ENCODE measurements around the gene PAQR3.

Gene PAQR3

DNA sequence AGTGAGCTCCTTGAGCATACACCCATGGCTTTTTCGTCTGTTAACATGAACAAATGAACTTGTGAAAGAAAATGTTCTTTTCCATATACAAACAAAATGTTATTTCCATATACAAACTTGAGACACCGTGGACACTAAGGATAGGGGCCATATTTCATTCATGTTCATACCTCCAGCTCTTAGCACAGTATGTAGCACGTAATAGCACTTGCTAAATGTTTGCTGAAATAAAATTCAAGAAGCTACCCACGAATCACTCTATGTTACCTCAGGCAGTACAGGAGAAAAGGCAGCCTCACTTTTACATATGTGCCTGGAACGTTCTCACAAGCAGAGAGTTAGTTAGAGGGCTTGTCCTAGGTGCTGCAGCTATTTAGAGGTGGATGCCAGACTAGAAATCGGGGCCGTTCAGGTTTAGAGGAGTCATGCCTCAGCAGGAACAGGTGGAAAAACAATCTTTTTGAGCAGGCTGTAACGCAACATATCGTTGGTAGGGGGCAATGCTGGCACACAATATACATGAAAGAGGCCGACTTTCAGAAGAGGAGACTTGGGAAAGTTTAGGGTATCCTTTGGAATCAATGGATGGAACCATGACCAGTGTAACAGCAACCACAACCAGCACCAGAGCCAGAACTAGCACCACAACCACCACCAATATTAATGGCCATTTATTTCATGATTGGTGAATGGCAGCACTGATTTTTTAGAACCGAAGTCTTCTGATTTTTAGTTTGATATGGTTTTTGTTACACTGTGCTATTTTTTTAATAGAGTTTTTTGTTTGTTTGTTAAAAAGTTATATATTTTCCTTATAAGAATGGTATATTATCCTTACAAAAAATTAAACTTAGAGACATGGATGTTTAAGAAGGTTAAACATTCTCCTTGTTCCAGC lies 14.8 kb upstream of the PAQR3 start:
- Histone ChIP-seq H3K79me2 (ENCODE audit: low read length) (no peaks in the 10 kb centered on the region), H3K27me3 (replicated peaks; ENCODE audit: insufficient read depth, low read length) (no peaks in the 10 kb centered on the region), H3K4me2 (ENCODE audit: low read depth, low read length) (no peak overlapping the region), H4K20me1 (ENCODE audit: insufficient read depth, low read length) (no peaks in the 10 kb centered on the region), H3K9me3 (replicated peaks; ENCODE audit: insufficient read depth, low read length) (no peaks in the 10 kb centered on the region), H3K36me3 (replicated peaks; ENCODE audit: insufficient read depth, low read length) (no peaks in the 10 kb centered on the region), H3K9ac (ENCODE audit: low read length) (no peak overlapping the region), H2AFZ (ENCODE audit: low read length) (peak overlapping the region; percentile 4; the same call in 1 of the 2 replicates), H3K4me3 (ENCODE audit: low read length) (no peak overlapping the region), H3K9me2 (replicated peaks; ENCODE audit: insufficient read depth, low read length) (no peaks in the 10 kb centered on the region), H3F3A (ENCODE audit: insufficient read depth, low read length) (no peaks in the 10 kb centered on the region), H3K4me1 (ENCODE audit: low read length) (no peaks in the 10 kb centered on the region), H3K27ac (ENCODE audit: low read length) (no peak overlapping the region)
- peak; percentile 49 for DNase-seq
- peak; percentile 65 for TF ChIP-seq CTCF (IDR thresholded peaks at IDR 0.05; ENCODE audit: low read length)
- no peak for TF ChIP-seq EZH2 (optimal IDR thresholded peaks at IDR 0.05; ENCODE audit: low read depth, low read length)

DNA sequence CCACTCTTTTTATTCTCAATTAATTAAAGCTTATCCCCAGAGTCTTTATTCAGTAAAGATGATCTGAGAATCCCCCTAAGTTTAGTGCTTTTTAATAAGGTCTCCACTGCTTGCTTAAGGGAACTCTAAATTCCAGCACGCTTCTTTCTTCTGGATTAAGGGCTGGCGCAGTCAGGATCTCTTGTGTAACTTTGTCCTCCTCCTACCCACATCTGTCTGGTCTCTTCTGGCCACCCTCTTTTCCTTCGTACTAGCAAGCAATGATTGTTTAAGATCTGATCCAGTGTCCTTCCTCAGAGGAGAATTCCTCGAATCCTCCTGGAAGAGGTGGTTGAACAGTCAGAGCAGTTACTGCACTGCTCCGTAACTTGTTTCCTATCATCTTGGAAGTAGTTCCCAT lies 14.0 kb upstream of the PAQR3 start:
- H3K27me3 ChIP-seq (replicated peaks; ENCODE audit: insufficient read depth, low read length): no peaks in the 10 kb centered on the region

DNA sequence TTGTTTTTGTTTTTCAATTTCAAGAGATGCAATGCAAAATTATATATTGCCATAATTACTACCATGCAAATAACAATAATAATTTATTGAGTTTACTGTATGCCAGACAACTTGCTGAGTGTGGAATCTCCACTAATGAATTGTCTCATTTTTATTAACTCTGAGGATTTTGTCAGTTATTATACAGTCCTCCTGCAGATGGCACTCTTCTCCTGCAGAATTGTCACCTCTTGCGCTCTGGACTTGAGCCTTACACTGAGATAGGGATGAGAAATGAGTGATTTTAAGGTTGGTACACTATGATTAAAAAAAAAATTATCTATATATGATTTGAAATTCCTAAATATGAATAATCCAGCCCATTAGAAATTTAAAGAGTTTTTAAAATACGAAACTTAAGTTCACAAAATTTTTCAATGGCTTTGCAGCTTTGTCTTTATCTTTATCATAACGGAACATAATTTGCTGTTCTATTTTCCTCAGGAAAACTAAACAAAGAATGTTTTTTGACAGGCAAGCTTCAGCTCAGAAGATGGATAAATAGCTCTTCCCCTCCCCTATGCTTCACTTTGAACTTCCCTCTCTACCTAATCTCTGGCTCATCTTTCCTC lies 12.7 kb upstream of the PAQR3 start:
- no peaks in the 10 kb centered on the region for H3K27me3 ChIP-seq (replicated peaks; ENCODE audit: insufficient read depth, low read length)
- no peak overlapping the region for H2AFZ ChIP-seq (ENCODE audit: low read length)
- H3F3A ChIP-seq (ENCODE audit: insufficient read depth, low read length): no peaks in the 10 kb centered on the region
- no peak for TF ChIP-seq EZH2phosphoT487 (IDR thresholded peaks at IDR 0.05; ENCODE audit: low read length)
- TF ChIP-seq CTCF (IDR thresholded peaks at IDR 0.05; ENCODE audit: low read length): peak; percentile 62
- peak; percentile 51 for DNase-seq
- no peaks in the 10 kb centered on the region for H3K4me1 ChIP-seq (ENCODE audit: low read length)
- H3K4me2 ChIP-seq (ENCODE audit: low read depth, low read length): no peak overlapping the region
- H3K9me3 ChIP-seq (replicated peaks; ENCODE audit: insufficient read depth, low read length): no peaks in the 10 kb centered on the region
- no peaks in the 10 kb centered on the region for H4K20me1 ChIP-seq (ENCODE audit: insufficient read depth, low read length)
- no peaks in the 10 kb centered on the region for H3K36me3 ChIP-seq (replicated peaks; ENCODE audit: insufficient read depth, low read length)
- no peaks in the 10 kb centered on the region for H3K9me2 ChIP-seq (replicated peaks; ENCODE audit: insufficient read depth, low read length)
- no peak overlapping the region for H3K9ac ChIP-seq (ENCODE audit: low read length)
- no peak overlapping the region for H3K27ac ChIP-seq (ENCODE audit: low read length)
- no peaks in the 10 kb centered on the region for H3K79me2 ChIP-seq (ENCODE audit: low read length)
- no peak overlapping the region for H3K4me3 ChIP-seq (ENCODE audit: low read length)

More for the DNA sequence above, 14.0 kb upstream of the PAQR3 start:
- H3K27ac ChIP-seq (ENCODE audit: low read length): no peak overlapping the region
- no peak overlapping the region for H3K9ac ChIP-seq (ENCODE audit: low read length)
- H3F3A ChIP-seq (ENCODE audit: insufficient read depth, low read length): no peaks in the 10 kb centered on the region
- no peaks in the 10 kb centered on the region for H4K20me1 ChIP-seq (ENCODE audit: insufficient read depth, low read length)
- DNase-seq: no peak
- H3K4me1 ChIP-seq (ENCODE audit: low read length): no peaks in the 10 kb centered on the region
- no peaks in the 10 kb centered on the region for H3K79me2 ChIP-seq (ENCODE audit: low read length)
- H3K4me3 ChIP-seq (ENCODE audit: low read length): no peak overlapping the region
- no peaks in the 10 kb centered on the region for H3K9me2 ChIP-seq (replicated peaks; ENCODE audit: insufficient read depth, low read length)
- no peaks in the 10 kb centered on the region for H3K36me3 ChIP-seq (replicated peaks; ENCODE audit: insufficient read depth, low read length)
- TF ChIP-seq CTCF (IDR thresholded peaks at IDR 0.05; ENCODE audit: low read length) (no peak), EZH2phosphoT487 (IDR thresholded peaks at IDR 0.05; ENCODE audit: low read length) (no peak)
- no peak overlapping the region for H2AFZ ChIP-seq (ENCODE audit: low read length)
- H3K9me3 ChIP-seq (replicated peaks; ENCODE audit: insufficient read depth, low read length): no peaks in the 10 kb centered on the region
- H3K4me2 ChIP-seq (ENCODE audit: low read depth, low read length): no peak overlapping the region

Measured in MM.1S (cell line).